GM04503 (cell line): Measurements from ENCODE around the gene ATRIP.
"Not testable (repeated sequence)": the region's sequence is repeated elsewhere in the genome, so short reads cannot be mapped to it uniquely, and the experiment has no call there.

ENCODE experiments used
- DNase-seq: peaks from one replicate; pipeline ENCODE4 v3.0.0-alpha.2; 2012; ENCODE audit warnings: low read depth

The ATRIP gene

DNA sequence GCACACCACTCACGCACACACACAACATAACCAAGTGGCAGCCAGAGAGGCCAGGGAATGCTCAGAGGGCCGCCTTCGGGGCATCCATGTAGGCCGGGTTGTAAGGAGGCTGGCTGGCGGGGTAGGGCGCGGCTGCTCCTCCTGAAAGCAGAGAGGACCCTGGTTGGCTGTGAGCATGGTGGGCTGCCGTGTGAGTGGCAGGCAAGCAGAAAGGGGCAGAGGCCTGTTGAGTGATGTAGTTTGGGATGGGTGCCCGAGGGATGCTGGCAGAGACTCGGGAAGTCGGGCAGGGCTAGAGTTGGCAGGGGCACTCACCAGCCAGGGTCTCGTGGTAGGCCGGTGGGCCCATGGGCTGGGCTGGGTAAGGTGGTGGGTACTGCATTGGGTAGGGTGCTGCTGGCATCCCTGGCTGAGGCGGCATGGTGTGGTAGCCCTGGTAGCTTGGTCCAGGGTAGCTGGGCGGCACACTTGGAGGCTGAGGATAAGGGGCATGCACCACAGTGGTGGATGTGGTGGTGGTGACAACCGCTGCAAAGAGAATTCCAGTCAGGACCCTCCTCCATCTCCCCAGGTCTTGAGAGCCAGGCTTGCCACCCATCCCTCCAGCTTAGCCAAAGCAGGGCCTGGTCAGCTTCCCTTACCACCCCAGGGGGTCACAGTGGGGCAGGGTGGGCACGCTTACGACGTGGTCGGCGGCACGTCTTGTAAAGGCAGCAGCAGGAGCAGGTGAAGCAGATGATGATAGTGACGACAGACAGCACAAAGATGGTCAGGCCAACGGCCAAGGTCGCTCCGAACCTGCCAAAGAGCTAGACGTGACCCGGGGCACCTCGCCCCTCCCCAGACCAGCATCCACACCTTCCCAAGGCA lies 22.7 kb downstream of the ATRIP start:
- no peak for DNase-seq

DNA sequence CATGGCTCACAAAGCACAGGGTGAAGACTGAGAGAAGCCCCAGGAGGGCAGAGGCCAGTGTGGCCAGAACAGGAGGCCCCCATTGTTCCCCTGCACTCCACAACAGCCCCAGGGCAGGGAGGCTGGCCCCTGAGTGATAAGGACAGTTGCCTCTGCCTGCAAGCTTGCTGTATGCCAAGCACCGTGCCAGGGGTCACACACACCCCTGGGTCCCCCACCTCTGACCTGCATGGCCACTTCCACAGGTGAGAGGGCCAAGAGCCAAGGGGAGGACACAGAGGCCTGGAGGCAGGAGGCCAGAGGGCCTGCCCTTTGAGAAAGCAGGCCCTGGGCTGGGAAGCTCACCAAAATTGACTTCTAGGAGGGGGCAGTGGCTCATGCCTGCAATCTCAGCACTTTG lies 23.7 kb downstream of the ATRIP start:
- DNase-seq: no peak

DNA sequence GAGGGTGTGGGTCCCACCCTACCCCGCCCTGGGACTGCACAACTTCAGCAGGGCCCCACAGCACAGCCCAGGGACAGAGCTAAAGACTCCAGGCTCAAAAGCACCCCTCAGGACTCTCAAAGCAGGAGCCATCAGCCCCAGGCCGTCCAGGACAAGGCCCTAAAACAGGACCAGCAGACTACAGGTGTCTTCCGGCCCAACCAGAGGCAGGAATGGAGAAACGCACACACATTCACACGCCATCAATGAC lies 26.1 kb downstream of the ATRIP start:
- no peak for DNase-seq

DNA sequence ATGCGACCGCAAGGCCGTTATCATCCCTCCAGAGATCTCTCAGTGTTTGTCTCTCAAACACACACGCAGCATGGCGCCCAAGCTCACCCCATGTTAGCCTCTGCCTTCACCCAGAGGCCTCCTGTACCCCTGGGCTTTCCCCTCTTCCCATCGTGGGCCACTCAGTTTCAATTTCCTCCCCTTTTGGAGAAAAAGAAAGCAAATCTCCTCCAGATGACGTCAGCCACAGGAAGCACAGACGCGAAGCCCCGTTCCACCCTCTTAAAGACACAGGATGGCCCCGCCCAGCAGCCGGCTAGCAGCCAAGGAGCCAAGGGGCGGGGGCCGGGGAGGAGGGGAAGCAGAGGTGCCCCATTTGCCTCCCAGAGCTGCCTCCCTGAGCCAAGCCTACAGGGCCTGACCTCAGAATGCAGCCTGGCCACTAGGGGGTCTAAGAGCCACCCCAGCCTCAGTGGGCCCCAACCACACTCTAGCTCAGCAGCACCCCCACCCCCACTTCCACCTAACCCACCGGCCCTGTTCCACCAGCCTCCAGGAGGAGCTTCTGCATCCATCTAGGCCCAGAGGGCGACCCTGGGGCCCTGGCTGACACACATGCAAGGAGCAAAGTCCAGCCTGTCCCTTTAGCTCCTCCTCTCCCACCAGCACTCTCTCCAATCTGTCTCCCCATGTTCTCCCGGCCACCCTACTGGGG lies 26.5 kb downstream of the ATRIP start:
- DNase-seq: peak; percentile 59

DNA sequence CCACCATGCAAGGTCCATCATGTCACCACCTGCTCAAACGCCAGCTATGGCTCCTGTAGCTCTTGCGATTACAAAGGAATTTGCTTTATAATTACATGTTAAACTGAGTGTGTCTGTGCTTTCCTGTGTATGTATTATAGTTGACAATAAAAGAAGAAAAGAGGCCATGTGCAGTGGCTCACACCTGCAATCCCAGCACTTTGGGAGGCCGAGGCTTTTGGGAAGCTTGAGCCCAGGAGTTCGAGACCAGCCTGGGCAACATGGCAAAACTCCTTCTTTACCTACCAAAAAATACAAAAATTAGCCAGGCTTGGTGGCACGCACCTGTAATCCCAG lies 27.0 kb downstream of the ATRIP start:
- no peak for DNase-seq

DNA sequence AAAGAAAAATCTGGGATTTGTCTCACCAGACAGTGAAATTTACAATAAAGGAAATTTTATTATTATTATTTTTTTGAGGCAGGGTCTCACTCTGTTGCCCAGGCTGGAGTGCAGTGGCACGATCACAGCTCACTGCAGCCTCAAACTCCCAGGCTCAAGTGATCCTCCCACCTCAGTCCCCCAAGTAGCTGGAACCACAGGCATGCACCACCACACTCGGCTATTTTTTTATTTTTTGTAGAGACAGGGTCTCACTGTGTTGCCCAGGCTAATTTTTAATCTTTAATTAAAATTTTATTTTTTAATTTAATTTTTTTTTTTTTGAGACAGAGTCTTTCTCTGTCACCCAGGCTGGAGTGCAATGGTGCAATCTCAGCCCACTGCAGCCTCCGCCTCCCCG lies 27.5 kb downstream of the ATRIP start:
- DNase-seq: not testable (repeated sequence)

DNA sequence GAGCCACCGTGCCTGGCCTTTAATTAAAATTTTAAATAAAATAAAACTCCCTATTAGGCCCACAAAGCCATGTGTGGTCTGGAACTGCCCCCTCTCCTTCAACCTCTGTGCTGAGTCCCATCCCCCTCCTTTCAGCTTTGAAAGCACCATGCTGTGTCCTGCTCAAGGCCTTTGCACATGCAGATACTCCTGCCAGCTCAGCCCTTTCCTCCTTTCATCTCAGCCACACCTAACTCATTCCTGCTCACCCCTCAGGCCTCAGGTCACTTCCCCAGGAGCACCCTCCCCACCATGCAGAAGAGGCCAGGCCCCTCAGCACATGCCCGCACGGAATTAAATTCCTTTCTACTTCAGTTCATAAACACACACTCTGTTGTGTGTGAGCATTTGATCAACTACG lies 28.1 kb downstream of the ATRIP start:
- DNase-seq: no peak

DNA sequence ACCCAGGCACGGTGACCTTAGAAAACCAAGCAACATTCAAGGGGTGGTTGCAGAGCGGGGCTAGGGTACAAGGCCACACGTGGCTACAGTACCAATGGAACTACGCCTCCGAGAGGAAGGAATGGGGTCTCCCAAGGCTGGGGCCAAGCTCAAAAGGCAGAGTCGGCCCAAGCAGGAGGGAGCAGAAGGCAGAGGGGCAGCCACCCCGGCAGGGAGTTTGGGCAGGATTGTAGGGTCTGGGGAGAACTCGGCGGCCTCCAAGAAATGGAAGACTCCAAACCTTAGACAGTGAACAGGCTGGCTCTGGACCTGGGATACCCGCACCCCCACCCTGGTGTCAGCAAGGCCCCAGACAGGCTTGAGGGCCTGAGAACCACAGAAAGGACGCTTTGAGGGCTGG lies 28.7 kb downstream of the ATRIP start:
- DNase-seq: no peak

DNA sequence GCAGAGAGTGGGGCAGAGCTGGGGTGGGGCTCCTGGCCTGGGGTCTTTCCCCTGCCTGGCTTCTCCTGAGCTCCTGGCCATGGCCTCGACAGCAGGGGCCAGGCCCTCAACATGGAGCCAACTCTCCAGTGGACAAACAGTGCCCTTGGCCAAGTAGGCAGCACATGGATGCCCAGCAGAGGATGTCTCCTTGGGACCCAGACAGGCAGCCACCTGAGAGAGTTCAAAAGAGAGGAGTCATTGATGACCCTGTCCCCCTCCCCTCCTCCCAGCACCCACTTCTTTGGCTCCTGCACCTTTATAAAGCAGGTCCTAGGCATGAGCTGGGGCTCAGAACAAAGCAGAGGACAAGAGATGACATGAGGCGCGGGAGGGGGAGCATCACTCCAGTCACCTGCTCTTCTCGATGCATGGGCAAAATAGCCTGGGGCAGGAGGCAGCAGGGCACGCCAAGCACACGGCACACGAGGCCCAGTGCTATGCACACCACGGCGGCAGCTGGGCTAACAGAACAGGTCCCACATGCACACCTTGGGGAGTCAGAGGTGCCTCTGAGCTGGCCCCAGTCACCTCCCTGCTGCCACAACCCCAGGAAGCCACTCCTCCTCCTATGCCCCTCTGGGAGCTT lies 30.0 kb downstream of the ATRIP start:
- no peak for DNase-seq

DNA sequence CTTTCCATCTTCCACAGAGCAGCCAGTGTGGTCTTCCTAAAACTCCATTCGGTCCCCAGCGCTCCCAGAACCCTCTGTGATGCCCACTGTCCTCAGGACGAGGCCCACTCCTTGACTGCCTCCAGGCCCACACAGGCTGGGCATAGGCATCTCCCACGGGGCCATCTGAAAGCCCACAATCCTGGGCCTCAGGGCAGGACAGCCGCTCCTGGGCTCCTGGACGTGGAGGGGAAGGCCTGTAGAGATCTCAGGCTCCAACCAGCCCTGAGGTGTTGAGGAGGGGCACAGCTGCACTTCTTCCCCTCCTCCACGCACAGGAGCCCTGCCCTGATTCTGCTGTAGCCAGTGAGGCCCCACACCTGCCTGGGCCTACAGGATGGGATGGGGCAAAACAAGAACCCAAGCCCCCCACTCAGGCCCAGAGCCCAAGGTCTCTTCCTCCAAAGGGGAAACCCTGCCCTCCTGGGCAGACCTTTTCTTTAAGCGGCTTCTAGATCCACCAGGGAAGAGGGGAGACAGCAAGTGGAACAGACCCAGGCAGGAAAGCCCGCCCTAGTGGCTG lies 31.5 kb downstream of the ATRIP start:
- DNase-seq: no peak

DNA sequence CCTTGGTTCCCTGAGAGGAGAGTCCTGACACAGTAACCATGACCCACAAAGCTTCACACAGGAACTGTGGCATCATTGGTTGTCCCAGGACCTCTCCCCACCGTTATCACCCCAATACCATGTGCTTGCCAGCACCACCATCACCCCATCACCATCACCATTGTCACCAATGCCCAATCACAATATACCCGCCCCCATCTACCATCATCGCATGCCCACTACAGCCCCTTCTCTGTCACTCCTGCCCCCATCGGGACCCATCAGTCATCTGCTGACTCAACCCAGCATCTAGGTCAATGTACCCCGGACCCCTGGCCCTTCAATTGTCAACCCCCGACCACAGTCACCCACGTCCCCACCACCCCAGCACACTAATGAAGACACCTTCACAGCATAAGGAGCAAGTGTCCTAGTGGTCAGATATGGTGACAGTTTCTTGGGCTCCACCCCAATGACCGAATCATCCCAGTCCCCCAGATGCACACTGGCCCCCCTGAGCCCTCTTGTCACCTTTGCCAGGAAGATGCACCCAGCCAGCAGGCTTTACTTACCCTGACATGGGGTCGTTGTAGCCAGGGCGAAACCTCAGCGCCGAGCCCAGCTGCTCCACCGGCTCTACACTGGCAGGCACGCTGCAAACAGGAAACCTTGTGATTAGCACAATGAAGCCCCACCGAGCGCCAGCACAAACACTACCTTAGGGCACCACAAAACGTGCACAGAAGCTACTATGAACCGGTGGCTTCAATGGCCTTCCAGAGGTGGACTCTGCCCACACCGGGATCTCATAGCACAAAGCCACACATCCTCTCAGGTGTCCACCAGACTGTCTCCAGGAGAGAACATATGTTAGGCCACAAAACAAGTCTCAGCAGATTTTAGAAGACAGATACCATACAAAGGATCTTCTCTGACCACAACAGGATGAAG lies 32.4 kb downstream of the ATRIP start:
- no peak for DNase-seq

DNA sequence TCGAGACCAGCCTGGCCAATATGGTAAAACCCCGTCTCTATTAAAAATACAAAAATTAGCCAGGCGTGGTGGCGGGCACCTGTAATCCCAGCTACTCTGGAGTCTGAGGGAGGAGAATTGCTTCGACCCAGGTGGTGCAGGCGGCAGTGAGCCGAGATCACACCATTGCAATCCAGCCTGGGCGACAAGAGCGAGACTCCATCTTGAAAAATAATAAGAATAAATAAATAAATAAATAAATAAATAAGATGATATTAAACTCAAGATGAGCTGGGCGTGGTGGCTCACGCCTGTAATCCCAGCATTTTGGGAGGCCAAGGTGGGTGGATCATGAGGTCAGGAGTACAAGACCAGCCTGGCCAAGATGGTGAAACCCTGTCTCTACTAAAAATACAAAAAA lies 34.4 kb downstream of the ATRIP start:
- not testable (repeated sequence) for DNase-seq

DNA sequence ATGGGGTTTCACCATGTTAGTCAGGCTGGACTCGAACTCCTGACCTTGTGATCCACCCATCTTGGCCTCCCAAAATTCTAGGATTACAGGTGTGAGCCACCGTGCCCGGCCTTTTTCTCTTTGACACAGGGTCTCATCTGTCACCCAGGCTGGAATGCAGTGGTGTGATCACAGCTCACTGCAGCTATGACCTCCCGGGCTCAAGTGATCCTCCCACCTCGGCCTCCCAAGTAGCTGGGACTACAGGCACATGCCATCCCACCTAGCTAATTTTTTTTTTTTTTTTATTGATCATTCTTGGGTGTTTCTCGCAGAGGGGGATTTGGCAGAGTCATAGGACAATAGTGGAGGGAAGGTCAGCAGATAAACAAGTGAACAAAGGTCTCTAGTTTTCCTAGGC lies 36.3 kb downstream of the ATRIP start:
- DNase-seq: not testable (repeated sequence)

DNA sequence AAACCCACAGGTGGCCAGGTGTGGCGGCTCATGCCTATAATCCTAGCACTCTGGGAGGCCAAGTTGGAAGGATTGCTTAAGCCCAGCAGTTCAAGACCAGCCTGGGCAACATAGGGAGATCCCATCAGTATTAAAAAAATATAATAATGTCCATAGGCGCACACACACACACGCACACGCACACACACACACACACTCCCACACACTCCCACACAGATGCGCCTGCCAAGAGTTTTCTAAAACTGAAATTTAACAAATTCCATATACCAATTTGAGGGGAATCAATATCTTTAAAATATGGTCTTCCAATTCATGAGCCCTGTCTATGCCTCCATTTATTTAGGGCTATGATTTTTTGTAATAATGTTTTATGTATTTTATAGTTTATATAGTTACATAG lies 40.4 kb downstream of the ATRIP start:
- DNase-seq: no peak

DNA sequence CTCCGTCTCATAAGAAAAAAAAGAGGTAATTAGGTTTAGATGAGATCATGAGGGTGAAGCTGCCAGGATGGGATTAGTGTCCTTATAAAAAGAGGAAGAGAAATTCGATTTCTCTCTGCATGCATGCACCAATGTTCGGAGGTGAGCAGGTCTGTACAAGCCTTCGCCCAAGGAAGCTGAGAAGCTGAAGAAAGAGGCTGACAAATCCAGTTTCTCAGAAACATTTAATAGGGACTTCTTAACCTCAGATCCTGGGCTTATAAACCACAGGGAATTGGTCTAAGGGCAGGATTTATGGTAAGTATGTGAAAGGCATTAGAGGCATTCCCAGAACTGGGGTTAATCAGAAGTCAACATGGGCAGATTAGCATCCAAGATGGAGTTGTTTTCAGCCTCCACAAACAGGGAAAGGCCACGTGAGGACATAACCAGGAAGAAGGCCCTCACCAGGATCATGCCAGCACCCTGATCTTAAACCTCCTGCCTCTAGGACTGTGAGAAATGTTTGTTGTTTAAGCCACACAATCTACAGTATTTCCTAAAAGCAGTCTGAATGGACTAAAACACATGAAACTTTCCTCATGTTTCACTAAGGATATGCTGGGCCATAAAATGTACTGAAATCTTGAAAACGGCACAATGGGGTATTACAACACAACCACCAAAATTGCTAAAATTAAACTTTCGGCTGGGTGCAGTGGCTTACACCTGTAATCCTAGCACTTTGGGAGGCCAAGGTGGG lies 46.1 kb downstream of the ATRIP start:
- DNase-seq: peak; percentile 41

DNA sequence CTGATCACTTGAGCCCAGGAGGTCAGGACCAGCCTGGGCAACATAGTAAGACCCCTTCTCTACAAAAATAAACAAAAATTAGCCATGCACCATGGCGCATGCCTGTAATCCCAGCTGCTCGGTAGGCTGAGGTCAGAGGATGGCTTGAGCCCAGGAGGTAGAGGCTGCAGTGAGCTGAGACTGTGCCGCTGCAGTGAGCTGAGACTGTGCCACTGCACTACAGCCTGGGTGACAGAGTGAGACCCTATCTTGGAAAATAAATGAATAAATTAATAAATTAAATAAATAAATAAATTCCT lies 46.6 kb downstream of the ATRIP start:
- no peak for DNase-seq

DNA sequence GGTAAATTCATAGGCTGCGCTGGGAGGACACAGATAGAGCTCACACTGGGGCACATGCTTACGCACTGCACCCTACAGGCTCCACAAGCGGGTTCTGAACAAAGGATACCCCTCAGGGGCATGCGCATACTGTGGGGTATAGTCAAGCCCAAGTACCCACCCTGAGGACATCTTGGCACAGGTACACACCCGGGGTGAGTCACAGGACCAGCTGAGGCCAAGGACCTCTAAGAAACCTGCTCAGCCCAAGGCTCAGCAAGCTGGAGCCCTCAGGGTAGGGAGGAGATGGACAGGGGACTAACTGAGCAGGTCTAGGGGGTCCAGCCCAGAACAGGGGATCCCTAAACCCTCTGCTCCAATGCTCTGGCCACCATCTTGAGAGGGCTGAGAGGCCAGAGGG lies 54.1 kb downstream of the ATRIP start:
- no peak for DNase-seq

DNA sequence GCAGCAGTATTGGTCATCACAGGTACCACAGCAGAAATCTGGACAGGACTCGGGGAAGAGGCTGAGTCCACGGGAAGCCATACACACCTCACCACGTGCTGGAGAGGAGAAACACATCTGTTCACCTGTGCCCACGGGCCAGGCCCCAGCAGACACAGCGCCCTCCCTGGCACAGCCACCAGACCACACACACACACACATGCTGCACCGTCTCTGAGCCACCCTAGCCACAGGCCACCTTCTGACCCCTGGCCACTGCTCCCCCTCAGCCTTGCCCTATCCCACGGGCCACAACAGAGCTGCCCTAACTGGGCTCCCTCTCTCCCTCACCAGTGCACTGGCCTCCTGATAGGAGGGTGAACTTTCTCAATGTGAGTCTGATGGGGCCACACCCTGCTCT lies 54.7 kb downstream of the ATRIP start:
- no peak for DNase-seq

DNA sequence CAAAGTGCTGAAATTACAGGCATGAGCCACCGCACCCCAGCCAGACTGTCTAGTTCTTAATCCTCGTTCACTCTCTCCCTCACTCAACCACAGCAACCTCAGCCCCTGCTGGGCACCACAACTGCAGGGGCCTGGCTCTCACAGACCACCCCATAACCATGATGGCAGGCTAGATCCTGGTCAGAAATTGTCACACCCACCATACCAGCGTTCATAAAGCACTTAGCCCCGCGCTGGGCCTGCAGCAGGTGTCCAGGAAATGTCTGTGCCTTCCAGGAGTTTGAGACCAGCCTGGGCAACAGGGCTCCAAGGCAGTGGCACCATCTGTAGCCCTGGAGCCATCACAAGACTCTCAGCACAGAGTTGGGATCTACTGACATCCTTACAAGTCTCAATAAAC lies 55.6 kb downstream of the ATRIP start:
- no peak for DNase-seq

DNA sequence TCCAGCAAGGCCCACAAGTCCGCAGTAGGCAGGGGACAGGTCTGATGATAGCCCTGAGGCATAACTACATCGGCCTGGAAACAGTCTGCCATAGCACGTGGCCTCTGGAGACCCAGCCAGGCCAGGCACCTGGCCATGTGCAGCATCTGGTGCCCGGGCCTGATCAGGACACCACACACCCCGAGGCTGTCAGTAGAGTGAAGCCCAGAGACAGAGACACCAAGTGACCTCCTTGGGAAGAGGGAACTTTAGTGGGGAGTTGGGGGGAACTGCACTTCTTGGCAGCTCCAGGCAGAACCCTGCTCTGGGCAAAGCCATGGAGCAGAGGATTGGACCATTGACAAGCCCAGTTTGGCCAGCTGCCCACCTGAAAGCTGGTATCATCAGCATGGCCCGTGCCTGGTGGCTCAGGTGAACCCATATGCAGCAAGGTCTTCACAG lies 56.2 kb downstream of the ATRIP start:
- no peak for DNase-seq

DNA sequence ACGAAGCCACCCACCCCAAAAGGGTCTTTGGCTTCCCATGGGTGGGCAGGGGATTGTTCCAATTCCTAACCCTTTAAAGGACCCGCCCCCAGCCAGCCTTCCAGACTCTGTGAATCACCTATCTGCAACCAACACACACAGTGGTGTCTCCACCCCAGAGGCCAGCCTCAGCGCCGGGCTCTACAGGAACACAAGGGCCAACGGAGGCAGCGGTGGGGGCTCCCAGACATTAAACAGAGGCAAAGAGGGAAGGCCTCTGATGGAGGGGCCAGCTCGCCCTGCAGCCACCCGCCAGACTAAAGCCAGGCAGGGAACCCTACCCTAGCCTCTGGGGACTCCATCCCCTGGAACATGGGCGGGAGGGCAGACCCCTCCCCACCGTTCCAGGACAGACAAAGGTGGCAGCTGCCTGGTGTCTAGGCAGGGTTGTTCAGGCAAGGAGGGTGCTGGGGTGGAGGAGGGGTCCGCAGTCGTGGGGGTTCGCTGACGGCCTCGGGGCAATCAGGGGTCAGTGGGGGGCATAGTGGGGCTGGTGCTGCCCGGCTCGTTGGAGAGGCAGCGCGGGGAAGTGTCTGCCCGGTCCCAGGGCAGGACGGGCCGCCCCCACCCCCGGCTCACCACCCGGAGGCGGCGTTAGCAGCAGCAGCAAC lies 57.0 kb downstream of the ATRIP start:
- peak; percentile 9 for DNase-seq
